T-helper 1 cell treated with Interleukin-12 subunit alpha and Interleukin-12 subunit beta and Interleukin-4 antibody, amounts not matched to agents 30 ng/mL and 1 ng/mL, for 36 hours (primary cell): ENCODE measurements around the gene ZFYVE28. TPM values are rescaled to one million over a fixed set of nuclear protein-coding genes. Genes with fewer than 3 reads are reported as not detected.

Experiments
- intact Hi-C: fragments of 100-400 bp; cut with micrococcal nuclease; formaldehyde crosslinking; loops from one replicate; pipeline ENCODE4 v1.15.1; 2024
- total RNA-seq: library from RNA; stranded (reverse); gene quantifications from 2 replicates; pipeline ENCODE4 v1.2.3, GENCODE V29; 2022

The ZFYVE28 gene
- total RNA-seq, 1 donor from 2014 or later, result 21.6 TPM

GRCh38 chr4:2336659-2337058 is 81.8 kb downstream of the ZFYVE28 start:
- intact Hi-C loops, result no loop called here

GRCh38 chr4:2335729-2336101 is 82.7 kb downstream of the ZFYVE28 start:
- intact Hi-C loops, result no loop called here

DNA sequence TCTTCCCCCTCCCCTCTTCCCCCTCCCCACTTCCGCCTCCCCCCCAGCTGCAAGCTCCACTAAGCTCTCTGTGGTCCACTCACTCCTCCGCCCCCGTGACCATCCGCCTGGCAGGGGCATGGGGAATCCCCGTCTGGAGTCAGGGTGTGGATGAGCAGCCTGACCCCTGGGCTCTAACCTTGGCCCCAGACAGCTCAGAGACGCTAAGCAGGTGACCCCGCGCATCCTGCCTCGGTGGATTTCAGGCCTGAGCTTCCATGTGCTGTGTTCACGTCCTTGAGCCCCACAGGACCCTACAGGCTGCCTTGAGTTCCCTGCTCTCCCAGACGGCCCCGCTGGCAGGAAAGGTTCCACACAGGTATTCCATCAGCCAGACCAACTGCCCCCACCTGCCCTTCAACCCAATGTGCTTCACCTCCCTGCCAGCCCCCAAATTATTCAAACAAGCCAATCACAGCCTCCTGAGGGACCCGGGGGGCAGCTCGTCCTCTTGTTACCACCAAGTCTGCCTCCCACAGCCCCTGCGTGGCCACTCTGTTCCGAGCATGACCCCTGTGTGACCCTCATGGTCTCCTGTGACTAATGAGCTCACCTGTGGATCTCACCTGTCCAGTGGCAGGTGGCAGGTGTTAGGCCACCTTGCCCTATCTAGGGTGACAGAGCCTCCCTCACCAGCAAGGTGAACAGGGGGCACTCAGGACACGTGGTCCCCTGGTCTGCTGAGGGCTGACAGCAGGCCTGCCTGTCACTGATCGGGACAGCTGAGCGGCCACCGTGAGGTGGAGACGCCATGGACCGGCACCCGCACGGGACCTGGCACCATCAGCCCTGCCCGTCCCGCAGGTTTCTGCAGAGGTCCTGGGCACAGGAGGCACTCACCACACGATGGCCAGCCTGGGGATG is 83.4 kb downstream of the ZFYVE28 start:
- intact Hi-C loops, result no loop called here

DNA sequence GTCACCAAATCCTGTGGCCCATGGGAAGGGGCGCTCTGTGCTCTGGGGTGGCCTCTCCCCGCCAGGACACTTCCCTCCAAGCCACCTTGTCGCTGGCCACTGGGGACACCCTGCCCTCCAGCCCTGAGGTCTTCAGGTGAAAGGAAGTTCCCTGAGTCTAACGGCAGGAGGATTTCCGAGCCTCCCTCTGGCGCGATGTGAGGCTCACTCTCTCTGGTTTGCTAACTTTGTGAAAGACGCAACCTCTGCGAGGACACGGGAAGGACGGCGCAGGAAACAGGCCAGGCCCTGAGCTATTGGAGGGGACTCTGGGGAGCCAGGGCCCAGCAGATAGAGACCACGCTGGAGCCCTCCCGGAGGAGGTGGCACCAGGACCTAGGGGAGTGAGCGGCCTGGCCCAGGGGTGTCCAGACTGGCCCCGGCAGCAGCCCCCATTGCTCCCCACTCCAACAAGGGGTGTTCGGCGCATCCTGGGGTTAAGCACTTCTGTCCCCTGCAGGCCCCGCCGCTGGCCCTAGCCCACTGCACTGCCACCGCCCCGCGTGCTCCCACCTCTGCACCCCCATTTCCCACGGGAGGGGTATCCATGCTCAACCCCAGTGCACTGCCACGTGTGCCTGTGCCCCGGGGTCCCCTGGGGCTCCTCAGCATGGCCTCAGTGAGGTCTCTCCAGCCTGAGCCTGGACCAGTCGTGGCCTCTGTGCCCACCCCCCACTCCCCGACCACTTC is 84.4 kb downstream of the ZFYVE28 start:
- intact Hi-C loops, result no loop called here

- intact Hi-C loops, result no loop called here
Observed at GRCh38 chr4:2333356-2333841, 85.0 kb downstream of the ZFYVE28 start.

- intact Hi-C loops, result no loop called here
Observed at GRCh38 chr4:2332976-2333319, 85.5 kb downstream of the ZFYVE28 start.

GRCh38 chr4:2332201-2332975 is 86.1 kb downstream of the ZFYVE28 start:
- intact Hi-C loops, result no loop called here

DNA sequence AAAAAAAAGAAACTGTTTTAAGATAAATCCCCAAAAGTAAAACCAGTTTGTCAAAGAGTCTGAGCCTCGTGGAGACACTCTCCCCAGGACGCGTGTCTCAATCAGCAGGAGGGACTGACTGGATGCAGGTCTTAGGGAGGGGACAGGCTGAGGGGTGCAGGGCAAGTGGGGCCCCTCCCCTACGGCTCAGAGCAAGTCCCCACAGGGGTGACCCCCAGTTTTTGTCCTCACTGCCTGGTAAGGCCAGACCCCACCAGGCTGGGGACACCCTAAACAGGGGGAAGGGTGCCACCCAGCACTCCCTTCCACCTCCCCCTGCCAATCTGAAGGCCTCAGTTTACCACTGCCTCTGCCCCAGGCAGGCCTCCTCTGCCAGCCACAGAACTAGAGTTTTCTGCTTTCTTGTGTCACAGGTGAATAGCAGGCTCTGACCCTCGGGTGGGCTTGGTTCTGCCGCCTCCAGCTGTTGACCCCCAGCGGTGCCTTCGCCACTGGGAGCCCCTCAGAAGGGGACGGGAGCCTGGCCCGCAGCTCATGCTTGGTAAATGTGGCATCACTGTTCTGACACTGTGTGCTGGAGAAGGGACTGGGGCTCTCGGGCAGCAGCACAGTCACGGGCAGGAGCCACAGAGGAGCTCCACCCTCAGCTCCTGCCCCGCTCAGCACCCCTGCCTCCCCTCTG is 86.8 kb downstream of the ZFYVE28 start:
- intact Hi-C loops, result no loop called here

GRCh38 chr4:2331043-2331420 is 87.4 kb downstream of the ZFYVE28 start:
- intact Hi-C loops, result no loop called here

DNA sequence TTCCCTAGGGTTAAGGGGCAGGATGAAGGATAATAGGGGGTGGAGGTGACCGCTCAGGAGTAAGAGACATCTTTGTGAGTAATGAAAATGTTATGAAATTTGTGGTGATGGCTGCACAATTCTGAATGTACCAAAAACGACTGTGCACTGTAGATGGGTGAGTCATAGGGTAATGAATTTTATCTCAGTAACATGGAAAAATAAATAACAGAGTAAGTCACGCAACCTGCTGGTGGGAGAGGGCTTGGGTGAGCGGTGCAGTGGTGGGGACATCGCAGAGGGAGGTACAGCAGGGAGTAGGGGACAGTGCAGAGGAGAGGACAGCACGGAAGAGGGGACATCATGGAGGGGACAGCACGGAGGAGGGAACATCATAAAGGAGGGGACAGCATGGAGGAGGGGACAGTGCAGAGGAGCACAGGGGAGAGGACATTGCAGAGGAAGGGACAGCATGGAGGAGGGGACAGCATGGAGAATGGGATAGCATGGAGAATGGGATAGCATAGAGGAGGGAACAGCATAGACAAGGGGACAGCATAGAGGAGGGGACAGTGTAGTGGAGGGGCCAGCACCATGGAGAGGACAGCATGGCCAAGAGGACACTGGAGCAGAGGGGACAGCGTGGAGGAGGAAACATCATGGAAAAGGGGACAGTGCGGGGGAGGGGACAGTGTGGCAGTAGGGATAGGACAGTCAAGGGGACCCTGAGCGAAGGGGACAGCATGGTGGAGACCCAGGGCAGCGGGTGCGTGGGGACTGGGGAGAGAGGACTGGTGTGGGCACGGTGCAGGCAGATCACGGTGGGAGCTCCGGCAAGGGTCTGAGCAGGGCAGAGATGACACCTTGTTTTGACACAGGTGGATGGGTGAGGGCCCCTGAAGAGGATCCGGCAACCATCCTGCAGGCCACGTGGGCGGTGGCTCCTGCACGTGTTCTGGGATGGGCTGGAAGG is 88.1 kb downstream of the ZFYVE28 start:
- intact Hi-C loops, result no loop called here

- intact Hi-C loops, result no loop called here
Observed at GRCh38 chr4:2327579-2327978, 90.9 kb downstream of the ZFYVE28 start.

DNA sequence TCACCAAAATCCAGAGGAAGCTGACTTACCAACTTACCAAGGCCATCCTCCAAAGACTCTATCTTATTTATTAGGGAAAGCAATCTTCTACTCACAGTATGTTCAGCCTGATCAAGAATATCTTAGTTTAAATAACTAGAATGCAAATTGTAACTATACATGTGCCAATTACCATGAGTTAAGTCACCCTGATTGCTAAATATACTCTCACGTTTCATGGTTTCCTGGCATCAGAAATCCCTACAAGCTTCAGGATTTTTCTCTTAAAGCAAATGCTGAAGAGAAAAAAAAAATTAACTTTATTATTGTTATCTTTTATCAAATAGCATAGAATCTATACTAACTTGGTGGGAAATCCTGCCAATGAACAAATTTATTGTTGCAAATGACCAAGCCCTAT is 93.6 kb downstream of the ZFYVE28 start:
- intact Hi-C loops, result no loop called here

DNA sequence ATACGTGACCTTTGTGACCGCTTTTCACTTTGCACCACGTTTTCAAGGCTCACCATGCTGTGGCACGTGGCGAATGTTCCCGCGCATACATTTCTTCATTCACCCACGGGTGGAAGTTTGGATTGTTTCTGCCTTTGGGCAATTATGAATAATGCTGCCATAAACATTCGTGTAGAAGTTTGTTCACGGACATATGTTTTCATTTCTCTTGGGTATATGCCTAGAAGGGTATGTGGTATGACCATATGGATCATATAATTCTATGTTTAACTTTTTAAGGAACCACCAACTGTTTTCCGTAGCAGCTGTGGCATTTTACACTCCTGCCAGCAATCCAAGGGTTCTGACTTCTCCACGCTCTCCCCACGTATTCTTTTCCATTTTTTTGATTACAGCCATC is 95.6 kb downstream of the ZFYVE28 start:
- intact Hi-C loops, result no loop called here

GRCh38 chr4:2322227-2322626 is 96.2 kb downstream of the ZFYVE28 start:
- intact Hi-C loops, result no loop called here

DNA sequence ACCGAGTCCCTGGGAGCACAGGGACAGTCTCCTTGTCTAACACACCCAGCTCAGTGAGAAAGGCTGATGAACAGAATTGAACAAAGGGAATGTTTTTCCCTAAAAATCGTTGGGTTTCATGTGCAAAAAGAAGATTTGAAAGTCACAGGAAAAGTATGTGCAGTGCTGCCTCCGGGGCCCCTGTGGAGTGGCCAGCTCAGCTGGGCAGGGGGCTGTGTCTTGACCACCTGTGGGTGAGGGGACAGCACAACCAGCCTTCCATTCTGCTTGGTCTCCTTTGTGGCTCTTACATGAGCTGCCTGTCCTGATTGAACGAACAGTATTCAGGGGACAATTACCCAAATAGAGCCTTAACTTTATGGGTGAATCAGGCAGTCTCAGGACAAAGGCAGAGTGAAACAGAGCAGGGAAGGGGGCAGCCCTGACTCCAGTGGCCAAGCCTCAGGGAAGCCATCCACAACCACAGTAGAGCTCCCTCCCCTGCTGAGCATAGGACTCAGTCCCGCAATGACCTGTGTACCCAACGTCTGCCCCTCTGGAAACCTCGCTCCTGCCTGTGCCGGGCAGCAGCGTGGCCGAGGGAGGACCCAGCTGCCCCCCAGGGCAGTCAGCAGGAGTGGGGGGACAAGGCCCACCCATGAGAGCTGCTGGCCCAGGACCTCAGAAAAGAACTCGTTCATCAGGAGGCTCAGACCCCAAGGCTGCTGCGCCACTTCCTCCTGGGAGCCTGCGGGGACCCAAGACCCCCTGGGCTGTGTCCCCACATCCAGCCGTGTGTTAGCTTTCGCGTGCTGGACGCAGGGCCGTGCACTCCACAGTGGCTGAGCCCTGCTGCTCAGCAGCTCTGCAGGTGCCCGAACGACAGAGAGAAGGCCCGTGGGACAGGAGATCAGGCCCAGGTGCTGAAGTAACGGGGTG is 96.9 kb downstream of the ZFYVE28 start:
- intact Hi-C loops, result no loop called here

DNA sequence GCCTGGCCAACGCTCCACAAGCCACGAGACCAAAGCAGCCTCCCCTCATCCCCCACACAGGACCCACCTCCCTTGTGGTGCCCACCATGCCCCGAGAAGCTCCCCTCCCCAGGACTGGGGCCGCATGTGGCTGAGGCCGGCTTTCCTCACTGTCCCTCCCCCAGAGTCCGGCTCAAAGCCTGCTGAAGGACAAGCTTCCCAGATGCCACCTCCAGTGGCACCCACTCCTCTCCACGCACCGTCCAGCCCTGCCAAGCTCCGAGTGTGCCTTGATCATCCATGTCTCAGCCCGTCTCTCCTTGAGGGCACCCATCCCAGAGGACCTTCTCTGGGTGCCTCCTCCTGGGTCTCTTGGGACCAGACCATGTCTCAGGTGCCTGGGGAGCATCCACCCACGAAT is 97.7 kb downstream of the ZFYVE28 start:
- intact Hi-C loops, result no loop called here

DNA sequence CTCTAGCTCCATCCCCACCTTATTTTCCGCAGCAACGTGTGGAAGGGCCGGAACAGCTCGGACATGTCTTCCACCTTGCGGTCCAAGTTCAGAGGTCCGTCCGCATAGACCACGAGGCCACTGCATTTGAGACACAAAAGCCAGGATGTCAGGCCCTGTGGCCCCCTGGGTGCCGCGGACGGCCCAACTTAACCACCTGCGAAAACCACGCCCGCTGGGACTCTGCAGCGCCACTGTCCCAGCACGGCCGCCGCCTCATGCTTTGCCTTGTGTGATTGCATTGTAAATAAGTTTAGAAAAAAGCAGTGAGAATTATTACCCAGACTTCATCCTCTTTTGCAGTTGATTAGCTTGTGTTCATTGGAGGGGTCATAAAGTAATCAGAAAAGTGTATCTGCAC is 98.3 kb downstream of the ZFYVE28 start:
- intact Hi-C loops, result no loop called here

- intact Hi-C loops, result no loop called here
Observed at GRCh38 chr4:2318885-2319284, 99.6 kb downstream of the ZFYVE28 start.

- intact Hi-C loops, result no loop called here
Observed at GRCh38 chr4:2318476-2318875, 100.0 kb downstream of the ZFYVE28 start.
